GM12891 (cell line): ENCODE data around the gene PDE5A.

ENCODE experiments used
- POLR2A ChIP-seq: IDR thresholded peaks from 2 replicates; pipeline ENCODE4 v1.6.1; 2011; ENCODE audit warnings: low read depth, low read length, control low read depth
- POLR2AphosphoS5 ChIP-seq: IDR thresholded peaks from 2 replicates; pipeline ENCODE4 v1.6.1; 2011; ENCODE audit warnings: low read depth, low read length, control low read depth

DNA sequence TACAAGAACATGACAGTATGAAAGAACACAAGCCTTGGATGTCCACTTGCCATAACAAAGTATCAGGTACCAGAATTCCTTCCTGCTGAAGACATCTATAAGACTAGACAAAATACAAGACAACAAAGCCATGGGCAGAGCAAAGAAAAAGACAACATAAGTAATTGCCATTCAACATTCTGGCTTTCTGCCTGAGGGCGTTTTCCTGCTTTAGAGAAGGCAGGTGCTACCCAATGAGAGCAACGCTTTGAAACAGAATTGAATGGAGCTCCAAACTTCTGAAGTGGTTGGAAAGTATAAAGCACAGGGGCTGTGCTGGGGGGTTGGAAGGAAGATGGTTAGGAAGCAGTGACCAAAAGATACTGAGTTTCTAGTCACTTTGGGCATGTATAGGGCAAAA lies 30.1 kb downstream of the PDE5A start:
- TF ChIP-seq POLR2A: no peak
- no peak for TF ChIP-seq POLR2AphosphoS5
